GM12873 (cell line): ENCODE measurements around the gene KNTC1.

Source experiments
- TF ChIP-seq, protein P1 (sequence below): IDR thresholded peaks from 2 replicates; pipeline ENCODE4 v1.5.1; 2012; ENCODE audit warnings: low read depth, mild to moderate bottlenecking, moderate library complexity, low read length, control low read depth; ENCODE audit not compliant: insufficient read depth; ENCODE audit errors: missing control alignments

KNTC1 gene

DNA sequence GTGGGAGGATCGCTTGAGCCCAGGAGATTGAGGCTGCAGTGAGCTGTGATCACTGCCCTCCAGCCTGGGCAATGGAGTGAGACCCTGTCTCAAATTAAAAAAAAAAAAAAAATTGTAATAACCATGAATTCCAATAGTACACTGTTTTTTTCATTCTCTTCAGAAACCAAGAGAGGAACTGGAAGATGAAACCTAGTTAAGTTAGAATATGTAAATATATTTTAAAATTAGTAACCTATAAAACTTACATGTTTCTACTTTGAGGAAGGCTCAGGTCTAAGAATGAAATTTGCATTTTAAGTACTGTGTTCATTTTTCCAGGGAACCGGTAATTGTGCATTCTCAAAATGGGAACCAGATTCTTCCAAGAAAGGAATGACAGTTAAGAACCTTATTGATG, 18.8 kb downstream of the KNTC1 start:
- TF ChIP-seq, protein P1, sequence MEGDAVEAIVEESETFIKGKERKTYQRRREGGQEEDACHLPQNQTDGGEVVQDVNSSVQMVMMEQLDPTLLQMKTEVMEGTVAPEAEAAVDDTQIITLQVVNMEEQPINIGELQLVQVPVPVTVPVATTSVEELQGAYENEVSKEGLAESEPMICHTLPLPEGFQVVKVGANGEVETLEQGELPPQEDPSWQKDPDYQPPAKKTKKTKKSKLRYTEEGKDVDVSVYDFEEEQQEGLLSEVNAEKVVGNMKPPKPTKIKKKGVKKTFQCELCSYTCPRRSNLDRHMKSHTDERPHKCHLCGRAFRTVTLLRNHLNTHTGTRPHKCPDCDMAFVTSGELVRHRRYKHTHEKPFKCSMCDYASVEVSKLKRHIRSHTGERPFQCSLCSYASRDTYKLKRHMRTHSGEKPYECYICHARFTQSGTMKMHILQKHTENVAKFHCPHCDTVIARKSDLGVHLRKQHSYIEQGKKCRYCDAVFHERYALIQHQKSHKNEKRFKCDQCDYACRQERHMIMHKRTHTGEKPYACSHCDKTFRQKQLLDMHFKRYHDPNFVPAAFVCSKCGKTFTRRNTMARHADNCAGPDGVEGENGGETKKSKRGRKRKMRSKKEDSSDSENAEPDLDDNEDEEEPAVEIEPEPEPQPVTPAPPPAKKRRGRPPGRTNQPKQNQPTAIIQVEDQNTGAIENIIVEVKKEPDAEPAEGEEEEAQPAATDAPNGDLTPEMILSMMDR: no peak

DNA sequence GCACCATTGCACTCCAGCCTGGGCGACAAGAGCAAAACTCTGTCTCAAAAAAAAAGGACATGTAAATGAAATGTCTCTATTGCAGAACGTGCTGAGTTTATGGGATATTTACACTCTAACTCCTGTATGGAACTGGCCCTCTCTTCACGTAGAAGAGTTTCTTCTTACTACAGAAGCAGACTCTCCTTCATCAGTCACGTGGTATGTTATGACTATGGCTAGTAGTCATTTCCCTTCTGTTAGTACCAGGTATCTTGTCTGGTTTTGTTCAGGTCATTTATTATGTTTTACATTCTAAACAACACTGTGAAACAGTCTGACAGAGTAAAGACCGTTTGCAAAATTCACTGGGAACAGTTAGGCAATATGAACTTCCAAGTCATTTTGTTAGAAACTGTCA, 20.3 kb downstream of the KNTC1 start:
- TF ChIP-seq, protein P1: no peak

DNA sequence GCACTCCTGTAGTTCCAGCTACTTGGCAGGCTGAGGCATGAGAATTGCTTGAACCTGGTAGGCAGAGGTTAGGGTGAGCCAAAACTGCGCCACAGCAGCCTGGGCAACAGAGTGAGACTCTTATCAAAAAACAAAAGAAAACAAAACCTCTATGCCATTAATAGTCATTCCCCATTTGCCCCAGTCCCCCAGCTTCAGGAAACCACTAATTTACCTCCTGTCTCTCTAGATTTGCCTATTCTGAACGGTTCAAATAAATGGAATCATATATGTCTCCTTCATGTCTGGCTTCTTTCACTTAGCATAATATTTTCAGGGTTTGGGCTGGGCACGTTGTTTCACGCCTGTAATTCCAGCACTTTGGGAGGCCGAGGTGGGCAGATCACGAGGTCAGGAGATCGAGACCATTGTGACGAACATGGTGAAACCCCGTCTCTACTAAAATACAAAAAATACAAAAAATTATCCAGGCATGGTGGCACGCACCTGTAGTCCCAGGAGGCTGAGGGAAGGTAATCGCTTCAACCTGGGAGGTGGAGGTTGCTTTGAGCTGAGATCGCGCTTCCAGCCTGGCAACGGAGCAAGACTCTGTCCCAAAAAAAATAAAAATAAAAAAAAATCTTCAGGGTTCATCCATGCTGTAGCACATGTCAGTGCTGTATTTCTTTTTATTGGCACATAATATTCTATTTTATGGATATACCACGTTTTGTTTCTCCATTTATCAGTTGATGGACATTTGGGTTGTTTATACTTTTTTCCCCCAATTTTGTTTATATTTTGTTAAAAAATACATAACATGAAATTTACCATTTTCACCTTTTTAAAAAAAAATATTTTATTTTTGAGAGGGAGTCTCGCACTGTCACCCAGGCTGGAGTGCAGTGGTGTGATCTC, 31.9 kb downstream of the KNTC1 start:
- TF ChIP-seq, protein P1: no peak

DNA sequence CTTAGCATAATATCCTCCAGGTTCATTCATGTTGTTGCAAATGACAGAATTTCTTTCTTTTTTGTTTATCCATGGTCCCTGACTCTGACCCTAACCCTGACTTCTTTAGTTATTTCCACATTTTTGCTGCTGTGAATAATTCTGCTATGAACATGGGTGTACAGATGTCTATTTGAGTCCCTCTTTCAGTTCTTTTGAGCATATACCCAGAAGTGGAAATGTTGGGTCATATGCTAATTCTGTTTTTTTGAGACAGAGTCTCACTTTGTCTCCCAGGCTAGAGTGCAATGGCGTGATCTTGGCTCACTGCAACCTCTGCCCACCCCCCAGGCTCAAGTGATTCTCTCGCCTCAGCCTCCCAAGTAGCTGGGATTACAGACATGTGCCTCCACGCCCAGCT, 33.1 kb downstream of the KNTC1 start:
- TF ChIP-seq, protein P1: no peak

DNA sequence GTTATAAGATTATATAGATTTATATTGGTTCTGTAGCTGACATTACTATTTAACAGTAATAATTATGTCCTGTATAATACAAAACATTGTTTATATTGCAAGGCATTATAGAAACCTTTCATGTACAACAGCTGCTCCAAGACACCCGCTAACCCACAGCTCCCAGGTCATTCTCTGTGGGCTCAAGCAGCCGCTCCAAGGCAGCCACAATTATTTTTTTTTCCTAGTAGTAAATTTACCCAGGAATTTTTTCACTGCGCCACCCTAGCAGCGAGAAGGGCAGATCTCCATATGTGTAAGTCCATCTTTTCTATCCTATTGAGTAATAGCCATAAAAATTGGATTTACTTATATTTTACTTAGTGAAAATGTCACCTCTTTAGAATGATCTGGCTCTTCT, 36.3 kb downstream of the KNTC1 start:
- TF ChIP-seq, protein P1: no peak

DNA sequence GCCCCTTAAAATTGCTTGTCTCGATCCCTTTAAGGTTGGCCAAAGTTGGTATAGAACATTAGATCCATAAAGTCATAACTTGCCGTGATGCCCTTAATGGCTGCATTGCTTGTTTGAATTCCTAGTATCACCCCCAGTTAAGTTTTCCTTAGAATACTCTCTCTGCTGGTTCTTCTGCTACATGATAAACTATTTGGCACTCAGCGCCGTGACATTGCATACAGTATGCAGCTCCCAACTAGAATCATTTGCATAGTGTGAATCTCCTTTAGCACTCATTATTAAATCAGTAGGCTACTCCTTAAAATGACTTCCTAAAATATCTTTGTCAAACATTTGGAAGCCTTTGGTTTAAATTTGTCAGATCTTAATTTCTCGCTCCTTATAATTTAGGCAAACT, 42.2 kb downstream of the KNTC1 start:
- TF ChIP-seq, protein P1: no peak

DNA sequence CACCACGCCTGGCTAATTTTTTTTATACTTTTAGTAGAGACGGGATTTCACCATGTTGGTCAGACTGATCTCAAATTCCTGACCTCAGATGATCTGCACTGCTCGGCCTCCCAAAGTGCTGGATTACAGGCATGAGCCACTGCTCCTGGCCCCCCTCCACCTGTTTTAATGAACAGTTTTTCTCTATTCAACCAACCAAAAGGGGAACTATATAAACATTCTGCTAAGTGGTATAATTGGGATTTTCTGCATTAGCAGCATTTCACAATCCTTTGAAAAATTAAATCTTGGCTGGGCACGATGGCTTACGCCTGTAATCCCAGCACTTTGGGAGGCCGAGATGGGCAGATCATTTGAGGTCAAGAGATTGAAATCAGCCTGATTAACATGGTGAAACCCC, 44.8 kb downstream of the KNTC1 start:
- TF ChIP-seq, protein P1: no peak
